ENCODE measurements around the gene SEC11A.
"Not testable (repeated sequence)": the region's sequence is repeated elsewhere in the genome, so short reads cannot be mapped to it uniquely, and the experiment has no call there.

The SEC11A gene

GRCh38 chr15:84755736-84756527, 40.0 kb upstream of the SEC11A start:
- Histone ChIP-seq H3K23ac (ENCODE audit: low read depth, low read length, poor library complexity) (no peak overlapping the region), H3K14ac (ENCODE audit: low read length) (no peak overlapping the region), H3K4ac (ENCODE audit: low read length) (no peak overlapping the region), H3K4me2 (ENCODE audit: insufficient read depth, low read length, poor library complexity, severe bottlenecking) (no peak overlapping the region), H3K79me1 (ENCODE audit: low read depth, low read length) (no peaks in the 10 kb centered on the region), H3K4me3 (ENCODE audit: low read length in 2 of 2) (no peak overlapping the region), H3K27ac (replicated peaks; ENCODE audit: low read length) (no peak overlapping the region), H2BK12ac (ENCODE audit: low read length) (no peak overlapping the region), H4K8ac (ENCODE audit: low read depth, low read length) (no peak overlapping the region), H3K9ac (ENCODE audit: low read depth, low read length, poor library complexity) (no peak overlapping the region), H3K4me1 (ENCODE audit: control insufficient read depth in 2 of 2, insufficient read depth in 1 of 2, low read depth in 1 of 2, low read length in 2 of 2) (peaks cover under 1 to 6% of the 10 kb centered on the region in 2 donors), H3K36me3 (replicated peaks in 1 of 2; ENCODE audit: control insufficient read depth in 2 of 2, insufficient read depth in 2 of 2, low read length in 2 of 2) (peaks cover 0 to 5% of the 10 kb centered on the region in 2 donors), H2BK5ac (ENCODE audit: low read length) (no peak overlapping the region), H2AK5ac (ENCODE audit: low read depth, low read length) (no peak overlapping the region), H3K9me3 (replicated peaks in 1 of 2; ENCODE audit: control insufficient read depth in 2 of 2, insufficient read depth in 1 of 2, low read depth in 1 of 2, low read length in 2 of 2) (no peaks in the 10 kb centered on the region), H3K18ac (ENCODE audit: low read length) (no peak overlapping the region), H2BK15ac (ENCODE audit: low read length) (no peak overlapping the region), H3K27me3 (ENCODE audit: control insufficient read depth in 3 of 3, insufficient read depth in 3 of 3, low read depth in 1 of 3, low read length in 3 of 3) (no peaks in the 10 kb centered on the region), H2AFZ (ENCODE audit: low read length) (no peak overlapping the region), H2BK120ac (ENCODE audit: low read depth, low read length) (no peak overlapping the region), H4K91ac (ENCODE audit: low read depth, low read length, poor library complexity) (no peak overlapping the region)
- no peak for DNase-seq (ENCODE audit: low spot score)
- WGBS, 2 donors (ENCODE audit: extremely low coverage in 2 of 2, insufficient read length in 2 of 2, insufficient replicate concordance in 1 of 2) = no CpG with 5 or more reads among the region's 1 CpG

GRCh38 chr15:84754889-84755288, 39.0 kb upstream of the SEC11A start:
- H3K23ac ChIP-seq (ENCODE audit: low read depth, low read length, poor library complexity); H3K79me1 ChIP-seq (ENCODE audit: low read depth, low read length); H3K9ac ChIP-seq (ENCODE audit: low read depth, low read length, poor library complexity); DNase-seq (ENCODE audit: low spot score); H2BK5ac ChIP-seq (ENCODE audit: low read length); H2AK5ac ChIP-seq (ENCODE audit: low read depth, low read length); H2AFZ ChIP-seq (ENCODE audit: low read length); H3K18ac ChIP-seq (ENCODE audit: low read length); H2BK120ac ChIP-seq (ENCODE audit: low read depth, low read length); H4K8ac ChIP-seq (ENCODE audit: low read depth, low read length); H2BK15ac ChIP-seq (ENCODE audit: low read length); H2BK12ac ChIP-seq (ENCODE audit: low read length); H4K91ac ChIP-seq (ENCODE audit: low read depth, low read length, poor library complexity); H3K36me3 ChIP-seq (replicated peaks in 1 of 2; ENCODE audit: control insufficient read depth in 2 of 2, insufficient read depth in 2 of 2, low read length in 2 of 2); H3K27me3 ChIP-seq (ENCODE audit: control insufficient read depth in 3 of 3, insufficient read depth in 3 of 3, low read depth in 1 of 3, low read length in 3 of 3); H3K9me3 ChIP-seq (replicated peaks in 1 of 2; ENCODE audit: control insufficient read depth in 2 of 2, insufficient read depth in 1 of 2, low read depth in 1 of 2, low read length in 2 of 2); H3K14ac ChIP-seq (ENCODE audit: low read length); H3K4me2 ChIP-seq (ENCODE audit: insufficient read depth, low read length, poor library complexity, severe bottlenecking); H3K27ac ChIP-seq (replicated peaks; ENCODE audit: low read length); H3K4me1 ChIP-seq (ENCODE audit: control insufficient read depth in 2 of 2, insufficient read depth in 1 of 2, low read depth in 1 of 2, low read length in 2 of 2); H3K4ac ChIP-seq (ENCODE audit: low read length); H3K4me3 ChIP-seq (ENCODE audit: low read length in 2 of 2): not testable (repeated sequence)
- WGBS, 2 donors (ENCODE audit: extremely low coverage in 2 of 2, insufficient read length in 2 of 2, insufficient replicate concordance in 1 of 2) = no CpG with 5 or more reads among the region's 4 CpGs

- Histone ChIP-seq H2AK5ac (ENCODE audit: low read depth, low read length) (no peak overlapping the region), H3K4me3 (ENCODE audit: low read length in 2 of 2) (no peak overlapping the region), H3K9ac (ENCODE audit: low read depth, low read length, poor library complexity) (no peak overlapping the region), H3K79me1 (ENCODE audit: low read depth, low read length) (no peaks in the 10 kb centered on the region), H3K18ac (ENCODE audit: low read length) (no peak overlapping the region), H3K4me2 (ENCODE audit: insufficient read depth, low read length, poor library complexity, severe bottlenecking) (no peak overlapping the region), H2BK12ac (ENCODE audit: low read length) (no peak overlapping the region), H2BK15ac (ENCODE audit: low read length) (no peak overlapping the region), H3K4me1 (ENCODE audit: control insufficient read depth in 2 of 2, insufficient read depth in 1 of 2, low read depth in 1 of 2, low read length in 2 of 2) (peaks cover 6% of the 10 kb centered on the region in 2 donors), H4K91ac (ENCODE audit: low read depth, low read length, poor library complexity) (no peak overlapping the region), H2AFZ (ENCODE audit: low read length) (no peak overlapping the region), H3K9me3 (replicated peaks in 1 of 2; ENCODE audit: control insufficient read depth in 2 of 2, insufficient read depth in 1 of 2, low read depth in 1 of 2, low read length in 2 of 2) (no peaks in the 10 kb centered on the region), H4K8ac (ENCODE audit: low read depth, low read length) (no peak overlapping the region), H3K4ac (ENCODE audit: low read length) (no peak overlapping the region), H3K14ac (ENCODE audit: low read length) (no peak overlapping the region), H3K27me3 (ENCODE audit: control insufficient read depth in 3 of 3, insufficient read depth in 3 of 3, low read depth in 1 of 3, low read length in 3 of 3) (no peaks in the 10 kb centered on the region), H3K27ac (replicated peaks; ENCODE audit: low read length) (no peak overlapping the region), H2BK5ac (ENCODE audit: low read length) (no peak overlapping the region), H2BK120ac (ENCODE audit: low read depth, low read length) (no peak overlapping the region), H3K36me3 (replicated peaks in 1 of 2; ENCODE audit: control insufficient read depth in 2 of 2, insufficient read depth in 2 of 2, low read length in 2 of 2) (peaks cover 0 to 5% of the 10 kb centered on the region in 2 donors), H3K23ac (ENCODE audit: low read depth, low read length, poor library complexity) (no peak overlapping the region)
- DNase-seq (ENCODE audit: low spot score) = no peak
- WGBS, 2 donors (ENCODE audit: extremely low coverage in 2 of 2, insufficient read length in 2 of 2, insufficient replicate concordance in 1 of 2) = no CpG with 5 or more reads among the region's 3 CpGs
These were observed 36.8 kb upstream of the SEC11A start for GRCh38 chr15:84752700-84753099.

- H3K4me1 ChIP-seq (ENCODE audit: control insufficient read depth in 2 of 2, insufficient read depth in 1 of 2, low read depth in 1 of 2, low read length in 2 of 2) = peaks cover 6 to 9% of the 10 kb centered on the region in 2 donors
- no peak overlapping the region for H2AK5ac ChIP-seq (ENCODE audit: low read depth, low read length)
- no CpG with 5 or more reads among the region's 1 CpG for WGBS, 2 donors (ENCODE audit: extremely low coverage in 2 of 2, insufficient read length in 2 of 2, insufficient replicate concordance in 1 of 2)
- H3K14ac ChIP-seq (ENCODE audit: low read length) = no peak overlapping the region
- H2BK5ac ChIP-seq (ENCODE audit: low read length) = no peak overlapping the region
- H3K4ac ChIP-seq (ENCODE audit: low read length) = no peak overlapping the region
- no peak overlapping the region for H3K18ac ChIP-seq (ENCODE audit: low read length)
- no peak overlapping the region for H2BK15ac ChIP-seq (ENCODE audit: low read length)
- H3K36me3 ChIP-seq (replicated peaks in 1 of 2; ENCODE audit: control insufficient read depth in 2 of 2, insufficient read depth in 2 of 2, low read length in 2 of 2) = peaks cover 0 to 5% of the 10 kb centered on the region in 2 donors
- H2BK12ac ChIP-seq (ENCODE audit: low read length) = no peak overlapping the region
- DNase-seq (ENCODE audit: low spot score) = no peak
- H3K79me1 ChIP-seq (ENCODE audit: low read depth, low read length) = no peaks in the 10 kb centered on the region
- H3K27me3 ChIP-seq (ENCODE audit: control insufficient read depth in 3 of 3, insufficient read depth in 3 of 3, low read depth in 1 of 3, low read length in 3 of 3) = no peaks in the 10 kb centered on the region
- H3K4me2 ChIP-seq (ENCODE audit: insufficient read depth, low read length, poor library complexity, severe bottlenecking) = no peak overlapping the region
- no peak overlapping the region for H4K91ac ChIP-seq (ENCODE audit: low read depth, low read length, poor library complexity)
- no peak overlapping the region for H3K27ac ChIP-seq (replicated peaks; ENCODE audit: low read length)
- no peak overlapping the region for H2BK120ac ChIP-seq (ENCODE audit: low read depth, low read length)
- no peak overlapping the region for H3K4me3 ChIP-seq (ENCODE audit: low read length in 2 of 2)
- no peak overlapping the region for H4K8ac ChIP-seq (ENCODE audit: low read depth, low read length)
- no peaks in the 10 kb centered on the region for H3K9me3 ChIP-seq (replicated peaks in 1 of 2; ENCODE audit: control insufficient read depth in 2 of 2, insufficient read depth in 1 of 2, low read depth in 1 of 2, low read length in 2 of 2)
- no peak overlapping the region for H2AFZ ChIP-seq (ENCODE audit: low read length)
- H3K9ac ChIP-seq (ENCODE audit: low read depth, low read length, poor library complexity) = no peak overlapping the region
- H3K23ac ChIP-seq (ENCODE audit: low read depth, low read length, poor library complexity) = no peak overlapping the region
These were observed 36.3 kb upstream of the SEC11A start for GRCh38 chr15:84752195-84752594.
